Fibroblast of lung (primary cell): ENCODE data around the gene DSCAML1. TPM values are rescaled to one million over a fixed set of nuclear protein-coding genes. Genes with fewer than 3 reads are reported as not detected.

Experiments used
- DNase-seq, 2 donors: peaks; one replicate each; pipeline versions ENCODE4 v3.0.0 to v3.0.0-alpha.2; 2010; ENCODE audit warnings: low read depth in 2 of 2
- H2AFZ ChIP-seq: 2 replicates; pipeline ENCODE4 v1.5.1; 2012; ENCODE audit warnings: low read length, control low read depth, inconsistent platforms
- H3K27ac ChIP-seq: 2 replicates; pipeline ENCODE4 v1.5.1; 2011; ENCODE audit warnings: low read length, control low read depth; ENCODE audit not compliant: insufficient read depth
- H3K27me3 ChIP-seq: 2 replicates; pipeline ENCODE4 v1.5.1; 2011; ENCODE audit warnings: mild to moderate bottlenecking, low read length; ENCODE audit not compliant: control insufficient read depth, insufficient read depth
- H3K36me3 ChIP-seq: 2 replicates; pipeline ENCODE4 v1.5.1; 2011; ENCODE audit warnings: low read length; ENCODE audit not compliant: control insufficient read depth, insufficient read depth
- H3K4me1 ChIP-seq: 2 replicates; pipeline ENCODE4 v1.5.1; 2011; ENCODE audit warnings: low read length; ENCODE audit not compliant: control insufficient read depth, insufficient read depth; ENCODE audit errors: extremely low read depth
- H3K4me2 ChIP-seq: 2 replicates; pipeline ENCODE4 v1.5.1; 2011; ENCODE audit warnings: low read length, control low read depth; ENCODE audit not compliant: insufficient read depth; ENCODE audit errors: extremely low read depth
- H3K4me3 ChIP-seq, 4 experiments: fragments of 200-600 bp in 1 of 4; sonication (generic) in 1 of 4; replicated peaks in 1 of 4; 2 replicates each; pipeline ENCODE4 v1.5.1; 2011 to 2016; ENCODE audit warnings: low read length in 4 of 4, low read depth in 3 of 4, mild to moderate bottlenecking in 3 of 4, control low read depth in 2 of 4, inconsistent platforms in 1 of 4, mixed read lengths in 1 of 4; ENCODE audit not compliant: insufficient read depth in 1 of 4; ENCODE audit errors: control extremely low read depth in 1 of 4
- H3K79me2 ChIP-seq: 2 replicates; pipeline ENCODE4 v1.5.1; 2012; ENCODE audit warnings: mild to moderate bottlenecking, low read length, inconsistent platforms; ENCODE audit not compliant: control insufficient read depth, insufficient read depth
- H3K9ac ChIP-seq: 2 replicates; pipeline ENCODE4 v1.5.1; 2011; ENCODE audit warnings: mild to moderate bottlenecking, low read length, control low read depth; ENCODE audit not compliant: insufficient read depth
- H3K9me3 ChIP-seq: 2 replicates; pipeline ENCODE4 v1.5.1; 2012; ENCODE audit warnings: low read depth, low read length; ENCODE audit not compliant: control insufficient read depth, insufficient read depth
- H4K20me1 ChIP-seq: 2 replicates; pipeline ENCODE4 v1.5.1; 2011; ENCODE audit warnings: low read length; ENCODE audit not compliant: control insufficient read depth, insufficient read depth; ENCODE audit errors: extremely low read depth
- EZH2 ChIP-seq: IDR thresholded peaks from 2 replicates; pipeline ENCODE4 v1.5.1; 2012; ENCODE audit warnings: low read length, control low read depth, mild to moderate bottlenecking; ENCODE audit errors: missing control alignments
- polyA plus RNA-seq, 2 donors: library from polyadenylated mRNA; depleted of rRNA in 1 of 2; stranded (reverse) in 1 of 2; unstranded in 1 of 2; fragments of >200 nt; gene quantifications; 2 replicates each; pipeline ENCODE4 v1.2.1, GENCODE V29; 2011 to 2012; ENCODE audit warnings: missing spikeins in 1 of 2
- total RNA-seq: library from RNA; depleted of rRNA; stranded (reverse); fragments of >200 nt; gene quantifications from 2 replicates; pipeline ENCODE4 v1.2.1, GENCODE V29; 2014
- TF ChIP-seq, protein P1 (sequence below), 2 donors: IDR thresholded peaks in 1 of 2; conservative IDR thresholded peaks in 1 of 2; 1 replicate in 1 of 2; 2 replicates in 1 of 2; pipeline ENCODE4 v1.5.1; 2011 to 2012; ENCODE audit warnings: low read length in 2 of 2, control low read depth in 1 of 2, inconsistent platforms in 1 of 2, low read depth in 1 of 2, mild to moderate bottlenecking in 1 of 2

Gene DSCAML1
- total and polyA plus RNA-seq, 2 donors (not counting 1 experiment from before 2014, with no cell fraction given): not detected

DNA sequence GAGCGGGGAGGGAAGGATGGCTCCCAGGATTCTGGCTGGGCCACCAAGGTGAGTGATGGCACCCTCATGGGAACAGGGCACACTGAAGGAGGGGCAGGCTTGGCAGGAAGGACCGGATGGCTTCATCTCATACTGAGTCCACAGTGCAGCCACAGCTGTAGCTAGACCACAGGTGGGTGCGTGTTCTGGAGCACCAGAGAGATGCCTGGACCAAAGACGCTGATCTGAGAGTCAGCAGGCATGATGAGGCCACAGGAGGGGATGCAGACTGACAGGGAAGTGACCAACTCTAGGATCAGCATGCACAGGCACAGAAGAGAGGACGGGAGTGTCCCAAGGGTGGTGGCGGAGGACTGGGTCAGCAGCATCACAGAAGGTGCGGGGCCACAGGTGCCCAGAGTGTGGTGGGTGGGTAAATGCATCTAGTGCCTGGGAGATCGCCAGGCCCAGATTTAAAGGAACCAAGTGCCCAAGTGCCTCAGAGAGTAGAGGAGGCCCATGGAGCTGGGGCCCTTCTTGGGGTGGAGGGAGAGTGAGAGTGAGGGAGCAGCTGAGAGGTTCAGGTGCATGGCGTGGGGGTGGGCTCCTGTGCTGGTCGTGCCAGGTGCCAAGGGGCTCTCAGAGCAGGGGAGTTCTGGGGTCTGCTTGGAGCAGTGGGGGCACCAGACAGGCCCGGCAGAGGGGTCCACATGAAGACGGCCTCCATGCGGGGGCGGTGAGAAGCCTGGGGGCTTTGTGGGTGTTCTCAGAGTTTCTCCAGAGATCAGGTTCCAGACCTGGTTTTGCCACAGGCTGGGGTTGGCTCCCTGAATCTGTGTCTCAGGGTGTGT is 355.7 kb downstream of the DSCAML1 start:
- no peak for TF ChIP-seq EZH2
- TF ChIP-seq, protein P1, sequence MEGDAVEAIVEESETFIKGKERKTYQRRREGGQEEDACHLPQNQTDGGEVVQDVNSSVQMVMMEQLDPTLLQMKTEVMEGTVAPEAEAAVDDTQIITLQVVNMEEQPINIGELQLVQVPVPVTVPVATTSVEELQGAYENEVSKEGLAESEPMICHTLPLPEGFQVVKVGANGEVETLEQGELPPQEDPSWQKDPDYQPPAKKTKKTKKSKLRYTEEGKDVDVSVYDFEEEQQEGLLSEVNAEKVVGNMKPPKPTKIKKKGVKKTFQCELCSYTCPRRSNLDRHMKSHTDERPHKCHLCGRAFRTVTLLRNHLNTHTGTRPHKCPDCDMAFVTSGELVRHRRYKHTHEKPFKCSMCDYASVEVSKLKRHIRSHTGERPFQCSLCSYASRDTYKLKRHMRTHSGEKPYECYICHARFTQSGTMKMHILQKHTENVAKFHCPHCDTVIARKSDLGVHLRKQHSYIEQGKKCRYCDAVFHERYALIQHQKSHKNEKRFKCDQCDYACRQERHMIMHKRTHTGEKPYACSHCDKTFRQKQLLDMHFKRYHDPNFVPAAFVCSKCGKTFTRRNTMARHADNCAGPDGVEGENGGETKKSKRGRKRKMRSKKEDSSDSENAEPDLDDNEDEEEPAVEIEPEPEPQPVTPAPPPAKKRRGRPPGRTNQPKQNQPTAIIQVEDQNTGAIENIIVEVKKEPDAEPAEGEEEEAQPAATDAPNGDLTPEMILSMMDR (conservative IDR thresholded peaks at IDR 0.05 in 1 of 2, IDR thresholded peaks at IDR 0.05 in 1 of 2; ENCODE audit: low read depth in 1 of 2, low read length in 2 of 2): no peak
- Histone ChIP-seq H3K9me3 (no peaks in the 10 kb centered on the region), H3K27me3 (peaks cover 17% of the 10 kb centered on the region), H4K20me1 (no peaks in the 10 kb centered on the region), H3K36me3 (no peaks in the 10 kb centered on the region), H3K4me2 (no peak overlapping the region), H2AFZ (no peak overlapping the region), H3K9ac (no peak overlapping the region), H3K27ac (no peak overlapping the region), H3K79me2 (no peaks in the 10 kb centered on the region), H3K4me3 (no peak overlapping the region), H3K4me1 (no peaks in the 10 kb centered on the region)
- no peak for DNase-seq

GRCh38 chr11:117440258-117440657 is 356.8 kb downstream of the DSCAML1 start:
- H3K4me3 ChIP-seq: no peak overlapping the region
- TF ChIP-seq EZH2: no peak
- TF ChIP-seq, protein P1 (conservative IDR thresholded peaks at IDR 0.05 in 1 of 2, IDR thresholded peaks at IDR 0.05 in 1 of 2; ENCODE audit: low read depth in 1 of 2, low read length in 2 of 2): no peak
- no peaks in the 10 kb centered on the region for H3K79me2 ChIP-seq
- no peaks in the 10 kb centered on the region for H4K20me1 ChIP-seq
- no peak overlapping the region for H2AFZ ChIP-seq
- H3K4me1 ChIP-seq: no peaks in the 10 kb centered on the region
- no peak overlapping the region for H3K27ac ChIP-seq
- H3K27me3 ChIP-seq: peaks cover 13% of the 10 kb centered on the region
- H3K9ac ChIP-seq: no peak overlapping the region
- no peaks in the 10 kb centered on the region for H3K36me3 ChIP-seq
- no peak for DNase-seq
- no peaks in the 10 kb centered on the region for H3K9me3 ChIP-seq
- no peak overlapping the region for H3K4me2 ChIP-seq

- Histone ChIP-seq H3K79me2 (no peaks in the 10 kb centered on the region), H3K4me2 (no peak overlapping the region), H3K4me3 (no peak overlapping the region), H2AFZ (no peak overlapping the region), H3K36me3 (no peaks in the 10 kb centered on the region), H3K27ac (no peak overlapping the region), H3K27me3 (peaks cover 9% of the 10 kb centered on the region), H3K9ac (no peak overlapping the region), H4K20me1 (no peaks in the 10 kb centered on the region), H3K9me3 (no peaks in the 10 kb centered on the region), H3K4me1 (no peaks in the 10 kb centered on the region)
- no peak for DNase-seq
- TF ChIP-seq EZH2: no peak
- TF ChIP-seq, protein P1 (conservative IDR thresholded peaks at IDR 0.05 in 1 of 2, IDR thresholded peaks at IDR 0.05 in 1 of 2; ENCODE audit: low read depth in 1 of 2, low read length in 2 of 2): no peak
Observed at GRCh38 chr11:117439256-117439655, 357.8 kb downstream of the DSCAML1 start.
